Bronchial epithelial cell (primary cell): Measurements from ENCODE around the gene VHLL. TPM values are rescaled to one million over a fixed set of nuclear protein-coding genes. Genes with fewer than 3 reads are reported as not detected.

Source experiments
- DNase-seq: peaks from one replicate; pipeline ENCODE4 v3.0.0-alpha.2; 2010; ENCODE audit warnings: low read depth
- FAIRE-seq: peaks from 2 replicates; lab custom pipeline; 2011; peaks lifted over from hg19 to GRCh38; lab: Jason Lieb, UNC
- H3K27me3 ChIP-seq: 2 replicates; pipeline ENCODE4 v1.5.1; 2011; ENCODE audit warnings: low read length; ENCODE audit not compliant: control insufficient read depth, insufficient read depth
- H3K36me3 ChIP-seq: 2 replicates; pipeline ENCODE4 v1.5.1; 2011; ENCODE audit warnings: low read length; ENCODE audit not compliant: control insufficient read depth, insufficient read depth
- H3K4me3 ChIP-seq: 2 replicates; pipeline ENCODE4 v1.5.1; 2011; ENCODE audit warnings: mild to moderate bottlenecking, low read depth, low read length, control low read depth
- CTCF ChIP-seq: IDR thresholded peaks from 2 replicates; pipeline ENCODE4 v1.5.1; 2011; ENCODE audit warnings: mild to moderate bottlenecking, moderate library complexity, low read length, control low read depth, inconsistent platforms; ENCODE audit not compliant: insufficient read depth, severe bottlenecking
- total RNA-seq: library from RNA; depleted of rRNA; stranded (reverse); fragments of >200 nt; gene quantifications from 2 replicates; pipeline ENCODE4 v1.2.1, GENCODE V29; 2014

Gene VHLL
- total RNA-seq, 1 donor from 2014 or later: 0.26 TPM

- no peak for TF ChIP-seq CTCF
- Histone ChIP-seq H3K27me3 (no peaks in the 10 kb centered on the region), H3K36me3 (peaks cover 23% of the 10 kb centered on the region), H3K4me3 (peak within 1 kb of the TSS; percentile 67)
- peak; percentile 97 for DNase-seq
- no peak for FAIRE-seq
Observed at GRCh38 chr1:156282479-156283222, 16.5 kb downstream of the VHLL start, which contains the start of gene SMG5. TSS of gene SMG5 (minus strand) at chr1:156282825. CDS start at chr1:156282680, 145 bp downstream.

- Histone ChIP-seq H3K27me3 (no peaks in the 10 kb centered on the region), H3K36me3 (peaks cover 26% of the 10 kb centered on the region), H3K4me3 (peak overlapping the region; percentile 67)
- DNase-seq (peak; percentile 61), FAIRE-seq (no peak)
- TF ChIP-seq CTCF: no peak
Observed at GRCh38 chr1:156281693-156282478, 17.2 kb downstream of the VHLL start.

- DNase-seq: no peak
- no peaks in the 10 kb centered on the region for H3K27me3 ChIP-seq
- no peak overlapping the region for H3K4me3 ChIP-seq
- FAIRE-seq: no peak
- TF ChIP-seq CTCF: no peak
- H3K36me3 ChIP-seq: peaks cover 25% of the 10 kb centered on the region
Observed at GRCh38 chr1:156281281-156281680, 17.8 kb downstream of the VHLL start.

DNA sequence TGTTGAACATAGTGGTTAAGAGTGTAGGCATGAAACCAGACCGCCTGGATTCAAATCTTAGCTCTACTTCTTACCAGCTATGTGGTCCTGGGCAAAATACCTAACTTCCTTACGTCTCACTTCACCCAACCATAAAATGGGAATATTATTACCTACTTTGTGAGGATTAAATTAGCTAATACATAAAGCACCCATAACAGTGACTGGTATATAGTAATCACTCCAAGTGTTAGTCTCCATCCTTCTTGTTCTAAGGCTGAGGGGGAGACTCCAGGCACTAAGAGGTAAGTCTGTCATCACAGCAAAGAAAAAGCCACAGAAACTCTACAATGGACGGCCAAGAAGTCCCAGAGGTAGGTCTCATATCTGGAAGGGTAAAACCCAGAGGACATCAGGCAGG lies 19.3 kb downstream of the VHLL start:
- peaks cover 19% of the 10 kb centered on the region for H3K36me3 ChIP-seq
- H3K27me3 ChIP-seq: no peaks in the 10 kb centered on the region
- FAIRE-seq: no peak
- no peak overlapping the region for H3K4me3 ChIP-seq
- no peak for TF ChIP-seq CTCF
- DNase-seq: no peak

- no peaks in the 10 kb centered on the region for H3K27me3 ChIP-seq
- DNase-seq: peak; percentile 58
- peak; percentile 52 for FAIRE-seq
- no peak overlapping the region for H3K4me3 ChIP-seq
- peaks cover 36% of the 10 kb centered on the region for H3K36me3 ChIP-seq
- no peak for TF ChIP-seq CTCF
Observed at GRCh38 chr1:156276966-156277381, 22.1 kb downstream of the VHLL start.
